IPS-NIHi7 (cell line): ENCODE results near the gene ABCC1.
"Not testable (repeated sequence)": the region's sequence is repeated elsewhere in the genome, so short reads cannot be mapped to it uniquely, and the experiment has no call there.

ENCODE experiments used
- DNase-seq: peaks from one replicate; pipeline ENCODE4 v3.0.0; 2012; ENCODE audit warnings: mixed read lengths; ENCODE audit errors: extremely low spot score

ABCC1 gene

GRCh38 chr16:15949210-15950160 is at the start of gene ABCC1:
ABCC1 (plus strand) TSS chr16:15949616; CDS start chr16:15949752, 136 bp downstream.
- peak; percentile 81 for DNase-seq

GRCh38 chr16:15900357-15900756 is 49.1 kb upstream of the ABCC1 start:
- no peak for DNase-seq

GRCh38 chr16:15900901-15901500 is 48.4 kb upstream of the ABCC1 start:
- DNase-seq = no peak

GRCh38 chr16:15903960-15904359 is 45.5 kb upstream of the ABCC1 start:
- DNase-seq = no peak

- no peak for DNase-seq
Observed at GRCh38 chr16:15906439-15906838, 43.0 kb upstream of the ABCC1 start.

DNA sequence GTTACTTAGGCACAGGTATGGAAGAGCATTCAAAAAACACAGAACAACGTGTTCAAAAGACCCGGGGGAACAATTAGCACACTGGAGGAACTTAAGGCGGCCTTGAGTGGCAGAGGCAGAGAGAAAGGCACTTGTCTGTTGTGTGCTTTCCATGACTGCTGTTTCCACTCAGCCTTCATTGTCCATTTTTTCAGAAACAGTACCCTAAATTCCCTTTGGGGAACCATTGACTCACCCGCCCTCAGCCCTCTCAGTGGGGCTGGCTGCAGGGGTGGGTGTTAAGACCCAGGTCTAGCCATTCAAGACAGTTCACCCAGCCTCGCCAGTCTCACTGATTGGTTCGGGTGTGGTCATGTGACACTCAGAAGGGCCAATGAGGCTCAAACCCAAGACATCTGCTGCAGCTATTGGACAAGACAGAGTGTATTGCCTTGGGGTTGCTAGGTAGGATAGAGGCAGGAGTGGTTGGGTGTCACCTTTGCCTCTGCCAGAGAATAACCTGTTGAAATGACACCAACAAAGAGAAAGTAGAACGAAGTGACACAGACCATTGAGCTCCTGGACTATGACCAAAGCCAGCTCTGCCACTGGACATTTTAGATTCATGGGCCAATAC is 41.4 kb upstream of the ABCC1 start:
- peak; percentile 91 for DNase-seq

DNA sequence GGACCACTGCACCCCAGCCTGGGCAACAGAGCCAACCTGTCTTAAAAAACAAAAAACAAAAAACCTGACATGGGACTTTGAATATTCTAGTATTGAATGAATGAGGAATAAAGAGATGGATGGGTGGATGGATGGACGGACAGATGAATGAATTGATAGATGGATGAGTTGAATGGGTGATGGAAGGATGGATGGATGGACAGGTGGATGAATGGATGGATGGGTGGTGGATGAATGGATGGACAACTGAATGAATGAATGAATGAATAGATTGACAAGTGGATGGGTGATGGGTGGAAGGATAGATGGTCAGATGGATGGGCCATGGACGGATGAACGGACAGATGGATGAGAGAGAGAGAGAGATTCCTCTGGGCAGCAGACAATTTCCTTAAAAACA is 38.2 kb upstream of the ABCC1 start:
- DNase-seq = no peak

DNA sequence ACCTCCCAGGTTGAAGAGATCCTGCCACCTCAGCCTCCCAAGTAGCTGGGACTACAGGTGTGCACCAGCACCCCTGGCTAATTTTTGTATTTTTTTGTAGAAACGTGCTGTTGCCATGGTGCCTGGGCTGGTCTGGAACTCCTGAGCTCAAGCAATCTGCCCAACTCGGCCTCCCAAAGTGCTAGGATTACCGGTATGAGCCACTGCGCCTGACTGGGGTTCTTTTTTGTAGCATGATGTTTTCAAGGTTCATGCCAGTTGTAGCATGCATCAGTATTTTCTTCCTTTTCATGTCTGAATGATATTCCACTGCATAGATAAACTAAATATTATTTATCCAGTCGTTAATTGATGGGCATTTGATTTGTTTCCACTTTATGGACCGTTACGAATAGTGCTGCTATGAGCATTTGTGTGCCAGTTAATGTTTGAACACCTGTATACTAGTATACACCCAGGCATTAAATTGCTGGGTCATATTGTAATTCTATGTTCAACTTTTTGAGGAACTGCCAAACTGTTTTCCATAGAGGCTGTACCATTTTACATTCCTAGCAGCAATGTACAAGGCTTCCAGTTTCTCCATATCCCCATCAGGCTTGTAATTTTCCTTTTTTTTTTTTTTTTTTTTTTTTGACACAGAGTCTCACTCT is 36.2 kb upstream of the ABCC1 start:
- no peak for DNase-seq

- DNase-seq = no peak
Observed at GRCh38 chr16:15915555-15916081, 33.8 kb upstream of the ABCC1 start.

GRCh38 chr16:15916323-15916722 is 33.1 kb upstream of the ABCC1 start:
- DNase-seq = no peak

- DNase-seq = not testable (repeated sequence)
Observed at GRCh38 chr16:15918314-15918713, 31.1 kb upstream of the ABCC1 start.

GRCh38 chr16:15919331-15919730 is 30.1 kb upstream of the ABCC1 start:
- DNase-seq = no peak

DNA sequence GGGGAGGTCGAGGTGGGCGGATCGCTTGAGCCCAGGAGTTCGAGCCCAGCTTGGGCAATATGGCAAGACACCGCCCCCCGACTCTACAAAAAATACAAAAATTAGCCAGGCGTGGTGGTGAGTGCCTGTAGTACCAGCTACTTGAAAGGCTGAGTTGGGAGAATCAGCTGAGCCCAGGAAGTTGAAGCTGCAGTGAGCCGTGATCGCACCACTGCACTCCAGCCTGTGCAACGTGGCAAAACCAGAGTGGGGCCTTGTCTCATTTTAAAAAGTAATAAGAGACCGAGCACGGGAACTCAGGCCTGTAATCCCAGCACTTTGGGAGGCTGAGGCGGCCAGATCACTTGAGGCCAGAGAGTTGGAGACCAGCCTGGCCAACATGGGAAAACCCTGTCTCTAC is 24.4 kb upstream of the ABCC1 start:
- no peak for DNase-seq

DNA sequence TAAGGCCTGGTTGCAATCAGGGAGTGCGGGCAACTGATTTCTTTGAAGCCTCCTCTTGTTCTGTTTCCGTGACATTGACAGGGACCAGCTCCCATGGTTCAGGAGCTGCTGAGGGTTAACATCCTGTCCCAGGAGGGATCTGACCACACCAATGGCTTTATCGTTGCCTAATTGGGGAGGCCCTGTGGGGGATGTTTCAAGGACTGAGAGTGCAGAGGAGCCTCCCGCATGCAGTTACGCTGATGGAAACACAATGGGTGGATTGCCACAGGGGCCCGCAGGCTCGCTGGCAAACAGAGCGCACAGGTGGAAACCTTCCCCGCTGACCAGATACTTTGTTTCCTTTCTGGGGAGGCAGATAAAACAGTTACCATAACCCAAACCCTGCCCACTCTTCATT is 23.8 kb upstream of the ABCC1 start:
- DNase-seq = peak; percentile 37

DNA sequence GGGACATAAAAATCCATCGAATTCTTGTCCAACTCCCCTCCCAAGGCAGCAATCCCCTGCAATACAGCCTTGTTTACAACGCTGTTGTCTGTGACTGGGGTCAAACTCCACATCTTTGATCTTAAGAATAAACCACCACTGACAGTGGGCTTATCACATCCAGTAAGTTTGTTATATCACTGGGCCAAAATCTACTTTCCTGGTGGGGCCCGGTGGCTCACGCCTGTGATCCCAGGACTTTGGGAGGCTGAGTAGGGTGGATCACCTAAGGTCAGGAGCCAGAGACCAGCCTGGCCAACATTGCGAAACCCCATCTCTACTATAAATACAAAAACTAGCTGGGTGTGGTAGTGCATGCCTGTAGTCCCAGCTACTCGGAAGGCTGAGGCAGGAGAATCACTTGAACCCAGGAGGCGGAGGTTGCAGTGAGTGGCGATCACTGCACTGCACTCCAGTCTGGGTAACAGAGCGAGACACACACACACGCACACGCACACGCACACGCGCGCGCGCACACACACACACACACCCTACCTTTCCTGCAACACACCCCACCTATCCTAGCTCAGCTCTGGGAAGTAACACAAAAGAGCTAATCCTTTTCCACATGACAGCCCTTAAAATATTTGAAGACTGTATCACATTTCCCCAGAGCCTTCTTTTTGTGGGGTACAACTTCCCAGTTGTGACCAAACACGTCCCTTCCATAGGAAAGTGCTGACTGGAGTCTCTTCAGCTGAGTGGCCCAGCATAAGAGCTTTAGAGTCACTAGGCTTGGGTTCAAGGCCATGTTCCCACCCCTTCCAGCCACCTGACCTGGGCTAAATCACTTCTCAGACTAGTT is 20.9 kb upstream of the ABCC1 start:
- DNase-seq = no peak

DNA sequence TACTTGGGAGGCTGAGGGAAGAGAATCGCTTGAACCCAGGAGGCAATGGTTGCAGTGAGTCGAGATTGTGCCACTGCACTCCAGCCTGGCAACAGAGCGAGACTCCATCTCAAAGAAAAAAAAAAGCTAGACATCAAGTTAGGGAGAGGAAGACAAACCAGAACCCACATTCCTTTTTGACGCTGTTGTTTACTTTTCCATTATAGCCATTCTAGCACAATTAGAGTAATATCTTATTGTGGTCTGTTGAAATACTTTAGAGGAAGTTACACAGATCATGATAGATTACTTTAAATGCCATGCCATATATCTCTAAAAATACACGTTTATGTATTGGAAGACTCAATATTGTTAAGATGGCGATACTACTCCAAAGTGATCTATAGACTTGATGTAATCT is 16.5 kb upstream of the ABCC1 start:
- DNase-seq = no peak

- DNase-seq = no peak
Observed at GRCh38 chr16:15933781-15934180, 15.6 kb upstream of the ABCC1 start.

- no peak for DNase-seq
Observed at GRCh38 chr16:15934991-15935390, 14.4 kb upstream of the ABCC1 start.

DNA sequence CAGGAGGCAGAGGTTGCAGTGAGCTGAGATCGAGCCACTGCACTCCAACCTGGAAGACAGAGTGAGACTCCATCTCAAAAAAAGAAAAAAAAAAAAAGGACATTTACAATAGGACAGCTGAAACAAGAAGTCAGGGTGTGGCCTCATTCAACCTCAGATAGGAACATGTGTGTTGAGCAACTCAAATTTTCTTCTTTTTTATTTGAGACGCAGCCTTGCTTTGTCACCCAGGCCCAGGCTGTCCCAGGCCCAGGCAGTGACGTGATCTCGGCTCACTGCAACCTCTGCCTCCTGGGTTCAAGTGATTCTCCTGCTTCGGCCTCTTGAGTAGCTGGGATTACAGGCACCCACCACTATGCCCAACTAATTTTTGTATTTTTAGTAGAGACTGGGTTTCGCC is 12.6 kb upstream of the ABCC1 start:
- not testable (repeated sequence) for DNase-seq

DNA sequence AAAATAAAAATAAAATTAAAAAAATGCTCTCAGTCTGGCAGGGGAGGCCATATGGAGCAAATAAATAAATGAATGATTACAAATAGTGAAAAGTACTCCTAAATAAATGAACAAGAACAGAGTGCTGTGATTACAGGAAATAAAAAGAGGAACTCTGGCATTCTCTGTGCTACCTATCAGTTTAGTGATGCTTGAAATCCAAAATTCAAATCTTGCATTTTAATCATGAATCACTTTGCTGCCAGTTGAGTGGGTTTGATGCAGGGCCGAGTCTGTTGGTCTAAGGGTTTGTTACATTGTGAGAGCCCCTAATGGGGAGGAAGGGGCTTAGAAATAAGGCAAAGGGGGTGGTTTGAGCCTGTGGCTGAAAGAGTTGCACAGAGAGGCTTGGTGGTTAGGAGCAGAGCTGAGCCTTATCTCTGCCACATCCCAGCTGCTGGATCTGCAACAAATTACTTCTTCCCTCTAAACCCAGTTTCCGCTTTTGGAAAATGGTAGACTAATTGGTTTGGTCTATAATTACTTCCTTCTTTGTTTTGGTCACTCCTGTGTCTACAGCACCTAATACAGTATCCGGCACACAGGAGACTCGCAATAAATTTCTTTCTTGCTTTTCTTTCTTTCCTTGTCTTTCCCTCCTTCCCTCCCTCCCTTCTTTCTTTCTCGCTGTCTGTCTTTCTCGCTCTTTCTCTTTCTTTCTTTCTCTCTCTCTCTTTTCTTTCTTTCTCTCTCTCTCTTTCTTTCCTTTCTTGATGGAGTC is 6.3 kb upstream of the ABCC1 start:
- no peak for DNase-seq
